Activated CD8-positive, alpha-beta T cell treated with anti-CD3 and anti-CD28 coated beads for 36 hours (primary cell): ENCODE results near the gene C2orf81. TPM values are rescaled to one million over a fixed set of nuclear protein-coding genes. Genes with fewer than 3 reads are reported as not detected.

Source experiments
- ATAC-seq: fragments of 200-7000 bp; cut with Tn5 transposase; one replicate; pipeline ENCODE4 v1.10.0; 2021; ENCODE audit warnings: mild to moderate bottlenecking, moderate library complexity
- CTCF ChIA-PET: fragments of 350-600 bp; sonication (Branson Sonifier 250); formaldehyde crosslinking; loops from one replicate; lab custom pipeline; 2021; ENCODE audit warnings: antibody characterized with exemption; lab: Charles Lee
- POLR2A ChIA-PET: fragments of 350-600 bp; sonication (Branson Sonifier 250); formaldehyde crosslinking; loops from one replicate; lab custom pipeline; 2021; ENCODE audit warnings: antibody characterized with exemption; lab: Charles Lee
- DNase-seq: peaks from one replicate; pipeline ENCODE4 v3.0.0-alpha.2; 2020
- H3K27ac Mint-ChIP-seq: one replicate; pipeline ENCODE4 v1.8.0; 2021; ENCODE audit warnings: mild to moderate bottlenecking, mixed read lengths
- H3K27me3 Mint-ChIP-seq: one replicate; pipeline ENCODE4 v1.8.0; 2021; ENCODE audit warnings: mixed read lengths
- H3K36me3 Mint-ChIP-seq: one replicate; pipeline ENCODE4 v1.8.0; 2021; ENCODE audit warnings: low read depth, mixed read lengths
- H3K4me1 Mint-ChIP-seq: one replicate; pipeline ENCODE4 v1.8.0; 2021; ENCODE audit warnings: low read depth, mixed read lengths
- H3K4me3 Mint-ChIP-seq: one replicate; pipeline ENCODE4 v1.8.0; 2021; ENCODE audit warnings: mild to moderate bottlenecking, moderate library complexity, mixed read lengths
- H3K9me3 Mint-ChIP-seq: one replicate; pipeline ENCODE4 v1.8.0; 2021; ENCODE audit warnings: mixed read lengths
- intact Hi-C: fragments of 100-400 bp; cut with micrococcal nuclease; formaldehyde crosslinking; loops from one replicate; pipeline ENCODE4 v1.10.0; 2022
- total RNA-seq, 2 experiments: library from RNA; stranded (reverse); gene quantifications; one replicate each; pipeline ENCODE4 v1.2.3, GENCODE V29; 2021
- TF ChIP-seq, protein P1 (sequence below): fragments of 200-600 bp; IDR thresholded peaks from one replicate; pipeline ENCODE4 v1.8.0; 2022; ENCODE audit warnings: antibody characterized with exemption, mild to moderate bottlenecking

The C2orf81 gene
- total RNA-seq, 2 experiments from 2014 or later, result 2.6 to 3.9 TPM

DNA sequence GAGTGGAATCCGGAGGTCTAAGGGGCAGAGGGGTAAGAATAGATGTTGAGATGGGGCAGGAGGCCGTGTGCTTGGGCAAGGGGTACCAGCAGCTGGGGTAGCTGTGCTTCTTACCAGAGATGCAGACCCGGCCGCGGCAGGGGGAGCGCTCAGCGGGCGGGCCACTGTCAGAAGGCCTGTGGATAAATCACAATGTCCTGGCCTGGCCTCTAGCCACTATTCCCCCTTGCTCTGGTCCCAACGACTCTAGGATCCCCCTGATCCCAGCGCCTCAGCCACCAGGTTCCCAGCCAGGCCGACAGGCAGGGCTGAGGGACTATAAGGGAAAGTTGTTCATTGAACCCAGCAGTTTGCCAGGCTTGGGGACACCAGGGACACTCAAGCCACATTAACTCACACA, 9.1 kb upstream of the C2orf81 start:
- POLR2A ChIA-PET, result interaction anchor here (1.6 kb wide), 1 partner anchor 10 kb away, joined by 4 read pairs; the partner anchor contains the start of gene C2orf81
- Mint-ChIP-seq H3K27me3 (no peaks in the 10 kb centered on the region), H3K36me3 (peaks cover under 1% of the 10 kb centered on the region), H3K27ac (no peak overlapping the region), H3K4me3 (no peak overlapping the region), H3K9me3 (no peaks in the 10 kb centered on the region), H3K4me1 (no peaks in the 10 kb centered on the region)
- ATAC-seq, result no peak
- intact Hi-C loops, result no loop called here
- no peak for DNase-seq
- CTCF ChIA-PET, result interaction anchor here (1.9 kb wide), 1 partner anchor 10 kb away, joined by 6 read pairs; no protein-coding TSS in a partner anchor
- TF ChIP-seq, protein P1, sequence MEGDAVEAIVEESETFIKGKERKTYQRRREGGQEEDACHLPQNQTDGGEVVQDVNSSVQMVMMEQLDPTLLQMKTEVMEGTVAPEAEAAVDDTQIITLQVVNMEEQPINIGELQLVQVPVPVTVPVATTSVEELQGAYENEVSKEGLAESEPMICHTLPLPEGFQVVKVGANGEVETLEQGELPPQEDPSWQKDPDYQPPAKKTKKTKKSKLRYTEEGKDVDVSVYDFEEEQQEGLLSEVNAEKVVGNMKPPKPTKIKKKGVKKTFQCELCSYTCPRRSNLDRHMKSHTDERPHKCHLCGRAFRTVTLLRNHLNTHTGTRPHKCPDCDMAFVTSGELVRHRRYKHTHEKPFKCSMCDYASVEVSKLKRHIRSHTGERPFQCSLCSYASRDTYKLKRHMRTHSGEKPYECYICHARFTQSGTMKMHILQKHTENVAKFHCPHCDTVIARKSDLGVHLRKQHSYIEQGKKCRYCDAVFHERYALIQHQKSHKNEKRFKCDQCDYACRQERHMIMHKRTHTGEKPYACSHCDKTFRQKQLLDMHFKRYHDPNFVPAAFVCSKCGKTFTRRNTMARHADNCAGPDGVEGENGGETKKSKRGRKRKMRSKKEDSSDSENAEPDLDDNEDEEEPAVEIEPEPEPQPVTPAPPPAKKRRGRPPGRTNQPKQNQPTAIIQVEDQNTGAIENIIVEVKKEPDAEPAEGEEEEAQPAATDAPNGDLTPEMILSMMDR, result no peak

DNA sequence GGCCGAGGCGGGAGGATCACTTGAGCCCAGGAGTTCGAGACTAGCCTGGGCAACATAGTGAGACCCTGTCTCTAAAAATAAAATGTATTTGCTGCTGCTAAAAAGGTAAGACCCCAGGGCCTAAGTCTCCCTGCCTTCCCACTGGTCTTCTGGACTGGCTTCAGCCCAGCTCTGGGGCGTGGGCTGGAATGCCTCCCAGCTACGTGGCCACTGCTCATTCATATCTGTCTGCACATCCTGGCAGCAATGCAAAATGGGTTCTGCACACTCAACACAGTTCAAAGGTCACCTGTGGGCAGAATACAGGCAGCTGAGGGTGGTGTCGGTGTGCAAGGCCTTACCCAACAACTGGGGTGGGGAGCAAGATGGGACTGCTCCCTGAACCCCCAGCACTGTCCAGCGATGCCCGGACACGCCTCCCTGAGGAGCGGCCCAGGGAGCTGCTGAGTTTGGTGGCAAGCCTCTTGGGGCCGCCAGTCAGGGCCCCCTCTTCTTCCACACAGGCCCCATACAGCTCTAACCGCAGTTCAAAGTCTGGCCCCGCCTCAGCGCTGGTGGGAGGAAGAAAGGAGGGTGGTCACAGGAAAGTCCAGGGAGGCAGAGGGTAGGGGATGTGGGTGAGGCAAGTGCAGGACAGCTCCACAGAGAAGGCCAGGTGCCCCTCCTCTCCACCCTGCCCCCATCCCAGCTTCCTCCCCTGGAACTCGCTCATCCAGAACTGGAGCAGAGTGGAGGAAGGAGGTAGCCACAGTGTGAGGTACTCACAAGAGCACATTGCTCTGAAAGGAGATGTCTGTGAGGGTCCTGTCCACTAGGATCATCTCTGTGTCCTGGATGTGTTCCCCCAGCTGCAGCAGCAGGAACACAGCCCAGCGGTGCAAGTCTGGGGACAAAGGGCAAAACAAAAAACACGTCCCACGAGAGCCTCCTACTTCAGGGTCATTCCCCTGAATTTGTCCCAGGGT, 8.3 kb upstream of the C2orf81 start:
- H3K27ac Mint-ChIP-seq, result no peak overlapping the region
- peaks cover 5% of the 10 kb centered on the region for H3K36me3 Mint-ChIP-seq
- TF ChIP-seq, protein P1, result no peak
- ATAC-seq, result no peak
- H3K27me3 Mint-ChIP-seq, result no peaks in the 10 kb centered on the region
- POLR2A ChIA-PET, result interaction anchor here (1.0 to 1.6 kb wide), 2 partner anchors 9 to 25 kb away, joined by 3 to 4 read pairs; partner anchors contain the start of genes C2orf81 and INO80B
- intact Hi-C loops, result no loop called here
- no peaks in the 10 kb centered on the region for H3K9me3 Mint-ChIP-seq
- CTCF ChIA-PET, result interaction anchor here (1.2 kb wide), 1 partner anchor 13 kb away, joined by 3 read pairs; no protein-coding TSS in a partner anchor
- H3K4me3 Mint-ChIP-seq, result no peak overlapping the region
- DNase-seq, result no peak
- H3K4me1 Mint-ChIP-seq, result no peaks in the 10 kb centered on the region

DNA sequence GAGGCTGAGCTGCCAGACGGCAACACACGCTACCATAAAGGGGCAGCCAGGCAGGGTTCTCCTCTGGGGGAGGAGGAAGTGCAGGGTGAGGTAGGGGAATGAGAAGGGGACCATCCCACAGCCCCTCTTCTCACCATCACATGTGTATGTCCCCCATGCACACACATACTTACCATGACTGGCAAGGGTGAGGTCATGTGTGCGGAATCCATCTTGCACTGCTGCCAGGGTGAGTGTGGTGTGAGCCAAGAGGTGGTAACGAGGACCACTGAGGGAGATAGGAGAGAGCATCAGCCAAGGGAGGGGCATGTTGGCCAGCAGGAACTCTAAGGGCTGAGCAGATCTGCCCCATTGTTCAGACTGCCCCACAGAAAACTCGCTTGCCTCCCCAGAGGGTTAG, 7.3 kb upstream of the C2orf81 start:
- Mint-ChIP-seq H3K27me3 (no peaks in the 10 kb centered on the region), H3K4me3 (no peak overlapping the region), H3K9me3 (no peaks in the 10 kb centered on the region), H3K27ac (no peak overlapping the region), H3K4me1 (no peaks in the 10 kb centered on the region), H3K36me3 (peaks cover 7% of the 10 kb centered on the region)
- intact Hi-C loops, result no loop called here
- TF ChIP-seq, protein P1, result no peak
- POLR2A ChIA-PET, result no interaction called here
- ATAC-seq, result no peak
- no peak for DNase-seq
- CTCF ChIA-PET, result interaction anchor here (1.2 kb wide), 1 partner anchor 14 kb away, joined by 3 read pairs; no protein-coding TSS in a partner anchor

DNA sequence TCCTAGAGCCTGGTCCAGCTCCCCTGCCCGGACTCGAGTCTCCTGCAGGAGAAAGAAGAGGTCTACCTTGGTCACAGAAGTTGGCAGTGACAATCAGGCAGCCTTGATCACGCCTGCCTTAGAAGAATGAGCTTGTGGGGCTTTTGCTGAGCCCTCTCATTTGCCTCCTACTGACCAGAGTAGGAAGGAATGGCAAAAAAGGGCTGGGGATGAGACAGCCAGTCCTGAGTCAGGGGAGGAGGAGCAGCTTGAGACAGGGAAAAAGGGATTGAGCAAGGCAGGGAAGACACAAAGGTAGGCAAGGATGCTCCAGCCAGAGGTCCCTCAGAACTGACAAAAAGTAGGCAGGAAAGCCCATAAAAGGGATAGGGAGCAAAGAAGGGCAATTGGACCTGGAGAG, 6.1 kb upstream of the C2orf81 start:
- ChIA-PET CTCF (interaction anchor here (1.0 kb wide), 1 partner anchor 92 kb away, joined by 3 read pairs; no protein-coding TSS in a partner anchor), POLR2A (interaction anchor here (1.1 kb wide), 1 partner anchor 13 kb away, joined by 3 read pairs; no protein-coding TSS in a partner anchor)
- no peak for ATAC-seq
- no peak overlapping the region for H3K4me3 Mint-ChIP-seq
- DNase-seq, result no peak
- peaks cover 8% of the 10 kb centered on the region for H3K4me1 Mint-ChIP-seq
- peaks cover 16% of the 10 kb centered on the region for H3K36me3 Mint-ChIP-seq
- no peaks in the 10 kb centered on the region for H3K9me3 Mint-ChIP-seq
- no peak overlapping the region for H3K27ac Mint-ChIP-seq
- intact Hi-C loops, result no loop called here
- no peaks in the 10 kb centered on the region for H3K27me3 Mint-ChIP-seq
- TF ChIP-seq, protein P1, result no peak
